ENCODE measurements around the gene HOXB8. TPM values are rescaled to one million over a fixed set of nuclear protein-coding genes. Genes with fewer than 3 reads are reported as not detected.
A peak's percentile ranks its signal among the peaks of the same experiment; 100 is the strongest.

Gene HOXB8
- total RNA-seq, 1 donor from 2014 or later = not detected

DNA sequence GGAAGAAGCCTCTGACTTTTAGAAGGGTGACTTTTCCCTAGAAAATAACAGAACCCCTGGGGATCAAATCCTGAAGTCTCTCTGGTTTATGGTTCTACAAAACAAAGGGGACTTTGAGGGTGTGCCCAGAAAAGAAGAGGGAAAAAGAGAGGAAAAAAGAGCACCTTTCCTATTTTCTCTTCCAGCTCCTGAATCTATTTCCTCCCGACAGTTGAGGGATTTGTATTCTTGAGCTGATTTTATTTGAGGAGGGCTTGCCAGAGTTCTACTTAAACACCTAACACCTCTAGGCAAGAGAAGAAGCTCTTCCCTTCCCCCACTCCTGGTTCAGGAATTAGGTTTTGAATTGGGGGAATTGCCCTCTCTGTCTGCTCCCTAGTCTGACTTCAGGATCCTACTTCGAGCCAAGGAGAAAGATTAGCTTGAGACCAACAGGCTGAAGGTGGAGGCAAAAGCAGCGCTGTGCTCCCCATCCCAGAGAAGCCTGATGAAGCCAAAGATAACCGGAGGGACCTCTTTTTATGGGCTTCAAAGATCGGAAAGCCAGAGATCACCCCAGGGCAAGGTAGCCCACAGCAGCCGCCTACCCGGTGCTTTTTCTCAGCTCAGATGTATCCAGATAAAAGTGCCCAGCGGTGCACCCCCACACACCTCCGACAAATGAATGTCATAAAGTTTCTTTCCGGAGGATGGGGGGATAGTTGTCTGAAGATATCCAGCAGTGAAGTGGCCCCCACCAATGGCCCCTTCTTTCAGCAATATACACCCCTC lies 25.8 kb downstream of the HOXB8 start:
- H3K27me3 ChIP-seq (ENCODE audit: insufficient read depth, low read length) = peaks cover 70% of the 10 kb centered on the region
- Mint-ChIP-seq H3K4me1 (ENCODE audit: low read depth, unreplicated experiment) (peaks cover 3% of the 10 kb centered on the region), H3K27me3 (ENCODE audit: low read depth, unreplicated experiment) (peaks cover 94% of the 10 kb centered on the region), H3K4me3 (ENCODE audit: unreplicated experiment) (no peak overlapping the region), H3K9me3 (ENCODE audit: unreplicated experiment) (peaks cover 20% of the 10 kb centered on the region), H3K36me3 (ENCODE audit: low read depth, unreplicated experiment) (no peaks in the 10 kb centered on the region), H3K27ac (ENCODE audit: unreplicated experiment) (no peak overlapping the region)
- no peaks in the 10 kb centered on the region for H3K36me3 ChIP-seq (ENCODE audit: insufficient read depth, low read length)
- no peak overlapping the region for H3K4me3 ChIP-seq (ENCODE audit: insufficient read depth, low read depth, low read length)
- peaks cover 17% of the 10 kb centered on the region for H3K4me1 ChIP-seq (ENCODE audit: insufficient read depth, low read length)
- DNase-seq (ENCODE audit: low read depth) (no peak), FAIRE-seq (no peak)
- no peak overlapping the region for H3K9ac ChIP-seq (ENCODE audit: low read length)
- H2AFZ ChIP-seq (ENCODE audit: low read depth, low read length) = no peak overlapping the region
- TF ChIP-seq, protein P1, sequence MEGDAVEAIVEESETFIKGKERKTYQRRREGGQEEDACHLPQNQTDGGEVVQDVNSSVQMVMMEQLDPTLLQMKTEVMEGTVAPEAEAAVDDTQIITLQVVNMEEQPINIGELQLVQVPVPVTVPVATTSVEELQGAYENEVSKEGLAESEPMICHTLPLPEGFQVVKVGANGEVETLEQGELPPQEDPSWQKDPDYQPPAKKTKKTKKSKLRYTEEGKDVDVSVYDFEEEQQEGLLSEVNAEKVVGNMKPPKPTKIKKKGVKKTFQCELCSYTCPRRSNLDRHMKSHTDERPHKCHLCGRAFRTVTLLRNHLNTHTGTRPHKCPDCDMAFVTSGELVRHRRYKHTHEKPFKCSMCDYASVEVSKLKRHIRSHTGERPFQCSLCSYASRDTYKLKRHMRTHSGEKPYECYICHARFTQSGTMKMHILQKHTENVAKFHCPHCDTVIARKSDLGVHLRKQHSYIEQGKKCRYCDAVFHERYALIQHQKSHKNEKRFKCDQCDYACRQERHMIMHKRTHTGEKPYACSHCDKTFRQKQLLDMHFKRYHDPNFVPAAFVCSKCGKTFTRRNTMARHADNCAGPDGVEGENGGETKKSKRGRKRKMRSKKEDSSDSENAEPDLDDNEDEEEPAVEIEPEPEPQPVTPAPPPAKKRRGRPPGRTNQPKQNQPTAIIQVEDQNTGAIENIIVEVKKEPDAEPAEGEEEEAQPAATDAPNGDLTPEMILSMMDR (IDR thresholded peaks at IDR 0.05; ENCODE audit: insufficient read depth, low read depth, low read length) = no peak
- TF ChIP-seq EZH2 (IDR thresholded peaks at IDR 0.05; ENCODE audit: insufficient read depth, low read length) = no peak
- no peak overlapping the region for H3K27ac ChIP-seq (ENCODE audit: low read depth, low read length)
- peaks cover 21% of the 10 kb centered on the region for H3K79me2 ChIP-seq (ENCODE audit: insufficient read depth, low read length)
- peak overlapping the region; percentile 50 for H3K4me2 ChIP-seq (ENCODE audit: low read length)
- H4K20me1 ChIP-seq (ENCODE audit: insufficient read depth, low read length) = no peaks in the 10 kb centered on the region
- H3K9me3 ChIP-seq (ENCODE audit: insufficient read depth, low read depth, low read length) = no peaks in the 10 kb centered on the region

DNA sequence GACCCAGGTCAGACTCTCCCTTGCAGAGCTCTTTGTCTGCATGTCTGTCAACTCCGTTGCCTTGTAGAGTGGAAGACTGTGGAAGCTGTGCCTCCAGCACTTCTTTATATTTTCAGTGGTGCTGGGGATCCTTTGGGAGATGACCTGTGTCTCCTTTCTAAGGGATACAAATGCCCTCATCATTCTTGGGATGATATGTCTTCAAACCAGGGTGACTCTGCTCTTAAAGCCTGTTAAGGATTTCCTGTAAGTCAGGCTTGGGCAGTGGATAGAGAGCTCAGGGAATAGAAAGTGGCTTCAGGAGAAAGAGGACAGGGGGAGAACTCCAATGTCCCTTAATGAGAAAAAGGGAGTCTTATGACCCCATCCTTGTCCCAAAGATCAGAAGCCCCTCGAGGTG lies 26.6 kb downstream of the HOXB8 start:
- FAIRE-seq (no peak), DNase-seq (ENCODE audit: low read depth) (no peak)
- Histone ChIP-seq H4K20me1 (ENCODE audit: insufficient read depth, low read length) (no peaks in the 10 kb centered on the region), H3K9me3 (ENCODE audit: insufficient read depth, low read depth, low read length) (no peaks in the 10 kb centered on the region), H3K79me2 (ENCODE audit: insufficient read depth, low read length) (peaks cover 25% of the 10 kb centered on the region), H3K4me2 (ENCODE audit: low read length) (no peak overlapping the region), H3K36me3 (ENCODE audit: insufficient read depth, low read length) (no peaks in the 10 kb centered on the region), H3K9ac (ENCODE audit: low read length) (no peak overlapping the region), H3K4me1 (ENCODE audit: insufficient read depth, low read length) (peaks cover 14% of the 10 kb centered on the region), H3K27ac (ENCODE audit: low read depth, low read length) (no peak overlapping the region), H2AFZ (ENCODE audit: low read depth, low read length) (no peak overlapping the region), H3K4me3 (ENCODE audit: insufficient read depth, low read depth, low read length) (no peak overlapping the region), H3K27me3 (ENCODE audit: insufficient read depth, low read length) (peaks cover 71% of the 10 kb centered on the region)
- Mint-ChIP-seq H3K36me3 (ENCODE audit: low read depth, unreplicated experiment) (no peaks in the 10 kb centered on the region), H3K27ac (ENCODE audit: unreplicated experiment) (no peak overlapping the region), H3K27me3 (ENCODE audit: low read depth, unreplicated experiment) (peaks cover 95% of the 10 kb centered on the region), H3K4me1 (ENCODE audit: low read depth, unreplicated experiment) (peaks cover 3% of the 10 kb centered on the region), H3K4me3 (ENCODE audit: unreplicated experiment) (no peak overlapping the region), H3K9me3 (ENCODE audit: unreplicated experiment) (peaks cover 22% of the 10 kb centered on the region)
- TF ChIP-seq, protein P1 (IDR thresholded peaks at IDR 0.05; ENCODE audit: insufficient read depth, low read depth, low read length) = no peak
- TF ChIP-seq EZH2 (IDR thresholded peaks at IDR 0.05; ENCODE audit: insufficient read depth, low read length) = no peak

DNA sequence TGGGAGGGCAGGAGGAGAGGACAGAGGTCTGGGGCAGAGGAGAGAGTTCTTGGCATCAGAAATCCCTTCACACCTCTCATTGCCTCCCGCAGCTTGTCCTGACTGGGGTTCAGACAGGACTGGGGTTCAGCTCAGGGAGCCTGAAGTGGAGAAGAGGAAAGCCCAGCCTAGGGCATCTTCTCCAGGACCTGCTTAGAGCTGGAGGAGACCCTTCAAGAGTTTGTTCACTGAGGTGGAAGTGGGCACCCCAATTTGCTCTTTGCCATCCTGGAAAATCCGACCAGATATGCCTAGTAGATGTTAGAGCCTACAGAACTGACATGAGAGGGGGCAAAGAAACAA lies 27.0 kb downstream of the HOXB8 start:
- H2AFZ ChIP-seq (ENCODE audit: low read depth, low read length) = no peak overlapping the region
- peaks cover 74% of the 10 kb centered on the region for H3K27me3 ChIP-seq (ENCODE audit: insufficient read depth, low read length)
- TF ChIP-seq EZH2 (IDR thresholded peaks at IDR 0.05; ENCODE audit: insufficient read depth, low read length) = peak; percentile 60
- TF ChIP-seq, protein P1 (IDR thresholded peaks at IDR 0.05; ENCODE audit: insufficient read depth, low read depth, low read length) = no peak
- Mint-ChIP-seq H3K4me1 (ENCODE audit: low read depth, unreplicated experiment) (peaks cover 3% of the 10 kb centered on the region), H3K36me3 (ENCODE audit: low read depth, unreplicated experiment) (no peaks in the 10 kb centered on the region), H3K9me3 (ENCODE audit: unreplicated experiment) (peaks cover 22% of the 10 kb centered on the region), H3K4me3 (ENCODE audit: unreplicated experiment) (no peak overlapping the region), H3K27ac (ENCODE audit: unreplicated experiment) (no peak overlapping the region), H3K27me3 (ENCODE audit: low read depth, unreplicated experiment) (peaks cover 95% of the 10 kb centered on the region)
- FAIRE-seq (no peak), DNase-seq (ENCODE audit: low read depth) (no peak)
- no peaks in the 10 kb centered on the region for H3K9me3 ChIP-seq (ENCODE audit: insufficient read depth, low read depth, low read length)
- H3K4me3 ChIP-seq (ENCODE audit: insufficient read depth, low read depth, low read length) = no peak overlapping the region
- H3K4me1 ChIP-seq (ENCODE audit: insufficient read depth, low read length) = peaks cover 14% of the 10 kb centered on the region
- H4K20me1 ChIP-seq (ENCODE audit: insufficient read depth, low read length) = no peaks in the 10 kb centered on the region
- H3K4me2 ChIP-seq (ENCODE audit: low read length) = no peak overlapping the region
- H3K36me3 ChIP-seq (ENCODE audit: insufficient read depth, low read length) = no peaks in the 10 kb centered on the region
- no peak overlapping the region for H3K9ac ChIP-seq (ENCODE audit: low read length)
- H3K79me2 ChIP-seq (ENCODE audit: insufficient read depth, low read length) = peaks cover 27% of the 10 kb centered on the region
- H3K27ac ChIP-seq (ENCODE audit: low read depth, low read length) = no peak overlapping the region

All from astrocyte (in vitro differentiated cells and primary cell).